GM21786 (cell line): ENCODE measurements around the gene RASL12.
"Not testable (repeated sequence)": the region's sequence is repeated elsewhere in the genome, so short reads cannot be mapped to it uniquely, and the experiment has no call there.

Source experiments
- ATAC-seq: cut with Tn5 transposase; IDR thresholded peaks from one replicate; pipeline ENCODE4 v1.9.1; 2021; ENCODE audit not compliant: unreplicated experiment

The RASL12 gene, protein sequence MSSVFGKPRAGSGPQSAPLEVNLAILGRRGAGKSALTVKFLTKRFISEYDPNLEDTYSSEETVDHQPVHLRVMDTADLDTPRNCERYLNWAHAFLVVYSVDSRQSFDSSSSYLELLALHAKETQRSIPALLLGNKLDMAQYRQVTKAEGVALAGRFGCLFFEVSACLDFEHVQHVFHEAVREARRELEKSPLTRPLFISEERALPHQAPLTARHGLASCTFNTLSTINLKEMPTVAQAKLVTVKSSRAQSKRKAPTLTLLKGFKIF

DNA sequence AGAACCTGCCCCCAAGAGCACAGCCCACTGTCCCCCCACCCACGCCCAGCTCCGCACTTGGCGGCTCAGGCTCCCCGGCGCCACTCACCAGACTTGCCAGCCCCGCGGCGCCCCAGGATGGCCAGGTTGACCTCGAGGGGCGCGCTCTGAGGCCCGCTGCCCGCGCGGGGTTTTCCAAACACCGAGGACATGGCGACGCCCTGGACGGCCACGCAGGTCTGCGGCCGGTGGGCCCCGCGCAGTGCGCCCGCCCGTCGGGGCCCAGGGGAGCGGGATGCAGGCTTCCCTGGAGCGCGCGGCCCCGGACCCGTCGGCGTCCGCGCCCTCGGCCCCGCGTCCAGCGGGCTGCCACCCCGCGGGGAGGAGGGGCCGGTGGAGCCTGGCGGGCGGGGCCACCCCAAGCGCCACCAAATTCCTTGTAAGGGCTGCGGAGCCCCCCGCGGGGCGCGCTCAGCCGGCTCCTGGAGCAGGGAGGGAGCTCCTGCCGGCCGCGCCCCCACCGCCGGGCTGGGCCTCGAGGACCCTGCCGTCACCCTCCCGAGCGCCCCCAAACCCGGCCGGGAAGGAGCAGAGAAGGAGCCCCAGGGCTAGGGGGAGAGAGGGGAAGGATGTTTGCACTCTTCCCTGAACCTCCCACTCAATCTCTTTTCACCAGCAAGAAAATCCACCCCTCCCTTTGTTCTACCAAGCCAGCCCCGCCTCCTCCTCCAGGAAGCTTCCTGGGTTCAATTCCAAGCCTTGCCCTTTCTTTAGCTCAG is at the start of gene RASL12:
TSS of gene RASL12 (minus strand) at position 347 of the 758 bp plus-strand sequence. CDS start at position 191, 156 bp downstream.
- no peak for ATAC-seq

GRCh38 chr15:65115542-65115941 is 47.8 kb upstream of the RASL12 start:
- ATAC-seq, result no peak

GRCh38 chr15:65115086-65115485 is 47.3 kb upstream of the RASL12 start, which contains the start of gene UBAP1L:
Gene UBAP1L, minus strand, starts transcription at chr15:65115200. Its CDS starts 8,985 bp downstream, at chr15:65106215.
- no peak for ATAC-seq

GRCh38 chr15:65110676-65111292 is 43.0 kb upstream of the RASL12 start:
- no peak for ATAC-seq

GRCh38 chr15:65106011-65106590 is 38.3 kb upstream of the RASL12 start:
- ATAC-seq, result no peak

- ATAC-seq, result no peak
These were observed 37.2 kb upstream of the RASL12 start for GRCh38 chr15:65105038-65105437.

- no peak for ATAC-seq
These were observed 35.1 kb upstream of the RASL12 start for GRCh38 chr15:65102912-65103311.

- no peak for ATAC-seq
These were observed 34.3 kb upstream of the RASL12 start for GRCh38 chr15:65101891-65102708.

GRCh38 chr15:65101411-65101890 is 33.7 kb upstream of the RASL12 start:
- no peak for ATAC-seq

- no peak for ATAC-seq
These were observed 32.7 kb upstream of the RASL12 start for GRCh38 chr15:65100442-65100841.

DNA sequence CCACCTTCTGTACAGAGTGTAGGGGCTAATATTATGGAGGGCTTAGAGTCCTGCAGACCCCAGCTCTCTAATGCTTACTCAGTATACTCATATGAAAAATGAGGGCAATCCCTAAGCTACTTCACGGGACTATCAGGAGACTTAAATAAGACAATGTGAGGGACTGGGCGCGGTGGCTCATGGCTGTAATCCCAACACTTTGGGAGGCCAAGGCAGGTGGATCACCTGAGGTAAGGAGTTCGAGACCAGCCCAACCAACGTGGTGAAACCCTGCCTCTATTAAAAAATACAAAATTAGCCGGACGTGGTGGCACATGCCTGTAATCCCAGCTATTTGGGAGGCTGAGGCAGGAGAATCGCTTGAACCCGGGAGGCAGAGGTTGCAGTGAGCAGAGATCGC is 32.0 kb upstream of the RASL12 start:
- ATAC-seq, result not testable (repeated sequence)

DNA sequence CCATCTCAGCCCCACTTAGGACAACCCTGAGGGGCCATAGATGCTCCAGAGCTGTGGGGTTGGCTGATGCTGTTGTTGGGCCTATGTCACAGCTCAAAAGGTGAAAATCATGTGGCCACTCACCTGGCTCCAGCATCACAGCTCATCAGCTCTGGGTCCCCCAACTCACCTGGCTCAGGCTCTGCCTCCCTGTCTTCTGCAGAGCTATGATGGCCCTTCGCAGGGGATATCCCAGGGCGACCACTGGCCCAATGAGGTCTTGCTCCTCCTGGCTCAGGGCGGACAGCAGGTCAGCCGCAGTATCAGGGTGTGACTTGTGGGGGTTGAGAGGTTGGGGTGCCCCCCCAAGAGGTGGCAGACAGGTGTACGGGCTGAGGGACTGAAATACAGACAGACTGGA is 31.5 kb upstream of the RASL12 start:
- ATAC-seq, result no peak

GRCh38 chr15:65097651-65098263 is 30.0 kb upstream of the RASL12 start:
- no peak for ATAC-seq

DNA sequence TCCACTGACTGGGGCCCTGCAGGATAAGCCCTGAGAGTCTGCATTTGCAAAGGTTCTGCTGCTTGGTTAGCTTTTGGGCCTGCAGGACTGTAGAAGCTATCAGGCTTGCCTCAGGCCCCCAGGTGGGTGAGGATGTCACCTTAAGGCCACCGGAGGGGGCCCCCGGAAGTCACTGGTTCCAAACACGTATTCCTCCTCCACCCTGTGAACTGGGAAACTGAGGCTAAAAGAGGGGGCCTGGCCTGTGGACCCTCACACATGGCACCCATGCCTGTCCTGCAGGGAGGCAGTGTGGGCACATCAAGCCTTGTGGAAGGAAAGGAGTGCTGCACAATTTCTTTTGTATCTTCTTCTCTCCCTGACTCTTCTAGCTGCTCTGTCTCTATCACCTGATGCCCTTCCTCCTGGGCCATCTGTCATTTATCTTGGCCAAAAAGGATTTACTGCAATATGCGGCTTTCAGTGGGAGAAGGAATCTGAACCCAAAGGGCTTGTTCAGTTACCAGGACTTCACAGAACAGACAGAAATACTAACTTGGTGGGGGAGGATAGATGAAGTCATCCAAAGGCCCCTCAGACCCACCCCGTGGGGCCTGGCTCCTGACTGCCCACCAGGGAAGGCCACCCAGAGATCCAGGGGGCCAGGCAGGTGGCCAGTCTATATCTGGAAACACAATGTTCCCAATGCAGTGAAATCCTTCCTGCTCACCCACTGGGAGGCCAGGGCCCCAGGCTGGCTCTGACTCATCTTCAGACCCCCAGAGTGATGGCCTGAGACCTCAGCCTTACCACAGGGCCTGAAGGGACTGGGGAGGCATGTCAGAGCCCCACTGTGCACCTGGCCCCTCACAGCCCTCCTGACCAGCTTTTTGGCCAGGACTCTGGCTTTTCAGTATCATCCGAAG is 28.9 kb upstream of the RASL12 start:
- ATAC-seq, result no peak

DNA sequence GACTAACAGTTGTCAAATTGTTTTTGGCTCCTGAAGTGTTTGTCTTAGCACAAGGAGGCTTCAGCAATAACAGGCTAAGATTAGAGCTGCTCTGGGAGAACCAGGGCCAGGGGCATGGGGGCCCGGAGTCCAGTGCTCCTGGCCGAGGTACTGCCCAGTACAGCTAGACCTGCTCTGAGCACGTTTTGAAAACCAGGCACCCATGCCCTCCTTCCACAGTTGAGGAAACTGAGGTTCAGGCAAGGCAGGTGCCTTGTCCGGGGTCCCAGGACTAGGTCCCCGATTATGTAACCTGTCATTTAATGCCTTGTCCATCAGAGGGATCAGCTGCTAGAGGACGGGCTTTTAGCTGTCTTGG is 27.9 kb upstream of the RASL12 start:
- no peak for ATAC-seq

GRCh38 chr15:65095011-65095746 is 27.4 kb upstream of the RASL12 start:
- ATAC-seq, result no peak

DNA sequence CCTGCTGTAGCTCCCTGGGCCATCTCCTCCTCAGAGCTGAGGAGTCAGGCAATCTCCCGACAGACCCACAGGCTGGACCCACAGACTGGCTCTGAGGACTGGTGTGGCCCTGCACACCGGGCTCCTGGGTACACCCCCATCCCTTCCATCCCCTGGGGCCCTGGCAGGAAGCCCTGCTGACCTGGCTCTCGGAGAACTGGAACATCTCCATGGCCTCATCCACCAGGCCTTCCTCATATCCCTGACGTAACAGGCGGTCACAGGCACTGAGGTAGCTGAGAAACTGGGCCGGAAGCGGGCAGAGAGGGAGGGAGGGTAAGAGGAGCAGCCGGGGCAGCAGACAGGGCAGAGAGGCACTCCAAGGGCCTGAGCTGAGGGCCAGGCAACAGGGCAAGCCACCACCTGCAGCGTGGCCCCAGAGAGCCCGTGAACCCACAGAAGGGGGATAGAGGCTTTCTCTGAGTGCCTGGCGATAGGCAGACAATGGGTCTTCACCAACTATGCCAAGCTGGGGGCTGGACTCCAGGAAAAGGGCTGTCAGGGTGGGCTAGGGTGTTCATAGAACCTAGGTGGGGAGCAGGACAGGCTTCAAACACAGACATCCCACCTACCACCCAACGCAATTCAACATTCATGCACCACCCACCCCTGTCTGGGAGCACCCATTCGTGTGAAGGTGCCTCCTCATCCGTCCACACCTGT is 26.7 kb upstream of the RASL12 start:
- no peak for ATAC-seq

GRCh38 chr15:65093793-65094170 is 26.0 kb upstream of the RASL12 start:
- not testable (repeated sequence) for ATAC-seq
